ENCODE results near the gene CST3.

The CST3 gene

DNA sequence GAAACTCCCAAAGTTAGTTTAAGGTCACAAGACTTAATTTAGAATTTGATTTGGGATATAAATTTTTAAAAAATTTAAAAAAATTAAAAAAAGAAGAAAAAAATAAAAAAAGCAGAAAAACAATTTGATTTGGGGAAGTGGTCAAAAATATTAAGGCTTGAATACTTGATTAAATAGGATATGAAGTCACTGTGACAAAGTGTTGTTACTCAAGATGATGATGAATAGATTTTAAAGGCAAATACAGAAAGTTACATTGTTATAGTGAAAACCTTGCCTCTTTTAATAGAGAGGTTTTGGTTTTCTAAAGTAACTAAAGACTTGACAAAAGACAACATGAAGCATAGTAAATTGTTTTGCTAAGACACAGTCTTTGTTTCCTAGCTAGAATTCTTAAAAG, 39.3 kb downstream of the CST3 start:
- no peak for DNase-seq

DNA sequence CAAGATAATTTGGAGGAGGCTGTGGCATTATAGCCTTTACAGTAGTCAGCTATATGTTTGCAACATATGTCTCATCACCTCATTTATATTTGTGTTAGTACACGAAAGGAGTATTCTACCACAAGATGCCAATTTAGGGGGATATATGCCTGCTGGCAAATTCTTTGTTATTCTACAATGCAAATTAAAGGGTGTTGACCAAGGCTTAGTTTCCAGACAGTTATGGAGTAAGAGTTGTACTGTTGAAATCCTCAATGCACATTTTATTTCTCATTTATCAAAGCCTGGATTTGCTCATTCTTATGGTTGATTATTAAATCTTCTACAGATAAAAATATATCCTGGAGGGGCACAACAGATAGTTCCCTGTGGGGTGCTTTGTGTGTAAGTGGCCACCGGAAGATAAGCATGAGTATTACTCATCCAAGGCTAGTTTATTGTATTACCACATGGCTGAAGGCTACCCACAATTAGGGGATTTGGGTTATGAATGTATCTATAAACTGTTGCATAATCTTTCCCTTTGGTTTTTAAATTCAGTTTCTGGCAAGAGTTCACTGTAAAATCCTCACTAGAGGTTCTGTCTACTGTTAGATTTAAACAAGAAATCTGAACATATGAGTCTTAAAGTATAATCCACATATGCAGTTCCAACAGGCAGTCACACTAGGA, 41.0 kb downstream of the CST3 start:
- DNase-seq: no peak

DNA sequence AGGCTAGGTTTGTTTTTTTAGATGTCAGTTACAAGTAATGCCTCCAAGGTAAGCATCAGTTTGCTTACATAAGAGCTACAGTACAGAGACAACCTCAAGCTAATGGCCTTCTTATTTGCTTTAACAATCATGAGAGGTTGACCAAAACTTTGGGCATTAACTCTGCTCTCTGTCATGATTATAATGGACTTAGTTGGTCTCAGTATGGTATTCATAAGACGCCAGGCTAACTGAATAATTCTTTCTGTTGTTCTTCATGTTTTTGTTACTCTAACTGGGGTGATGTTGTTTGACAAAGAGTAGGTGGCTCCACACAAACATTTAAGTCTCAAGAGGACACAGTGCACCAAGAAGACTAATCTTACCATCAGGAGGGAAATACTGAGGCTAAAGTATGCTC, 41.8 kb downstream of the CST3 start:
- no peak for DNase-seq

DNA sequence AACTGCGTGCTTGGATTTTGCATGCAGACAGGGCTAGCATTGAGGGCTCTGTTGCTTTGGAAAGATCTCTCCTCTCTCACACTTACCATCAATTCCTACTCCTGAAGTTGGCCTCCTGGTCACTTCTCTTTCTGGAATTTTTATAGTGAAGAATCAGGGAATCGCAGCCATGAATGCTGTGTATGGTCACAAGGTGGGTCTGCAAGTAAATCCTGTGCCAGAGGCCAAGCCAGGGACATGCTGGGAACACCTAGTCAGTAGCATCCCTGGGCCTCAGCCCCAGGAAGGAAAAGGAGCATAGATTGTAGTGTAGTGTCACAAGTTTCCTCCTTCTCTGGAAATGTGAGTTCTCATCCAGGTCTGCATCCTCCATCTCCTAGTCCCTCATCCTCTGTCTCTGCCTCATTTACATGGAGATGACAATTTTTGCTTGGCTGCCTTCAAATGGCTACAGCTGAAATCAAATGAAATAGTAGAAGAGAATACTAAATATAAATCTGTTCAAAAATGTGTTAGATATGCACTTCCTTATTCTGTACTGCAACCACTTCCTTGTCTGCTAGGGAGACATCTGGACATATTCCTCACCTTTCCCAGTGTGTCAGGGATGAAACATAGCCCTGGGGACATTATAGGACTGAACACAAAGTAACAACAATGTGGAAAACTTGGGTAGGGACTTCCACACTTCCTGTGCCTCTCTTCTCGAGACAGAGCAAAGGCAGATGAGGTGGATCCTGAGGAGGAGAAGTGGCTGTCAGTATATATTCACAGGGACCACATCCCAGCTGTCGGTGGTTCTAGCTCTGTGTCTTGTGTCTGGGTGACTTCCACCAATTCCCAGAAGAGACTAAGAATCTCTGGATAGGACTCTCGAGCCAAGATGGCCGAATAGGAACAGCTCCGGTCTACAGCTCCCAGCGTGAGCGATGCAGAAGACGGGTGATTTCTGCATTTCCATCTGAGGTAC, 49.0 kb downstream of the CST3 start:
- no peak for DNase-seq

DNA sequence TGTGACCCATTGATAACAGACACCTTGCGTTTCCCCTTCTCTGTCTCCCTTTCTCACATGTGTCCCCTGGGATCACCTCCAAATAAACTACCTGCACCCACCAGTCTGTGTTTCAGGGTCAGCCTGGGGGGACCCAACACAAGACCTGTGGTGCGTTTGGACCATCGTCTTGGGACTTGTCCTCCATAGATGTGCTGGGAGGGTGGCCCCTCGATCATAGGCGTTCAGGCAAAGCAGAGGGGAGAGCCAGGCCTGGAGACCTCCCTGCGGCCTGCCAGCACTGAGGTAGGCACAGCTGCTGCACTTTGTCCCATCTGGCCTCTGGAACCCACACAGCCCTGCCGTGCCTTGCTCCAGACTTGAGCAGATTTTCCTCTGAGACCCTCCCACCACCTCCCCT, 50.1 kb downstream of the CST3 start:
- DNase-seq: no peak

DNA sequence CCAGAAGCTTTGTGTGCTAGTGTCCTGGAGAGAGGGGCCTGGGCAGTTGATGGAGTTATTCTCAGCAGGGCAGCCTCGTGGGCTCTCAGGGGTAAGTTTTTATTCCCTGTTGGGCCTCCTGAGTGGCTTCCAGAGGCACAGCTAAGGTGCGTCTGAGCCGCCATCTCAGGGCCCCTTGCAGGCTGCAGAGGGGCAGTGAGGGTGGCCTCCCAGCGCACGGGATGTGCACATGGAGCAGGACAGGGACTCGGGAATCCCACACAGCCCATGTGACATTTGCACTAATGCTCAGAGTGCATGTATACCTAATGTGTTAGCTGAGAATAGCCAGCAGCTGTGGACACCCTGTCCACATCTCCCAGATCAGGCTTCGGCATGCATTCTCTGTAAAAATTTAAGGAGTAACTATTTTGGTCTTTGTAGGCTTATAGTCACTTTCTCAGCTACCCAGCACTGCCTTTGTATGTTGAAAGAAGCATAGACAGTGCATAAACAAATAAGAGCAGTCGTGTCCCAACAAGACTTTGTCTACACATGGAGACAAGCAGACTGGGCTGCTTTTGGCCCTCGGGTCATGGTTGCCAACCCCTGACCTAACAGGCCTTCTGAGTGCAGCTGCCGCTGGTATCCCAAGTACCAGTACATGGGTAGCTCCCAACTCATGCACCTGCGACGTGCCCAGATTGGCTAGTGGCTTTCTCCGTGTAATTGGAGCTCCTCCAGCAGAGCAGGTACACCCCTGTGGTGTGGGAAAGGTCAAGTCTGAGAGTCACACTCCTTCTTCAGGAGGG, 50.8 kb downstream of the CST3 start:
- DNase-seq: no peak

DNA sequence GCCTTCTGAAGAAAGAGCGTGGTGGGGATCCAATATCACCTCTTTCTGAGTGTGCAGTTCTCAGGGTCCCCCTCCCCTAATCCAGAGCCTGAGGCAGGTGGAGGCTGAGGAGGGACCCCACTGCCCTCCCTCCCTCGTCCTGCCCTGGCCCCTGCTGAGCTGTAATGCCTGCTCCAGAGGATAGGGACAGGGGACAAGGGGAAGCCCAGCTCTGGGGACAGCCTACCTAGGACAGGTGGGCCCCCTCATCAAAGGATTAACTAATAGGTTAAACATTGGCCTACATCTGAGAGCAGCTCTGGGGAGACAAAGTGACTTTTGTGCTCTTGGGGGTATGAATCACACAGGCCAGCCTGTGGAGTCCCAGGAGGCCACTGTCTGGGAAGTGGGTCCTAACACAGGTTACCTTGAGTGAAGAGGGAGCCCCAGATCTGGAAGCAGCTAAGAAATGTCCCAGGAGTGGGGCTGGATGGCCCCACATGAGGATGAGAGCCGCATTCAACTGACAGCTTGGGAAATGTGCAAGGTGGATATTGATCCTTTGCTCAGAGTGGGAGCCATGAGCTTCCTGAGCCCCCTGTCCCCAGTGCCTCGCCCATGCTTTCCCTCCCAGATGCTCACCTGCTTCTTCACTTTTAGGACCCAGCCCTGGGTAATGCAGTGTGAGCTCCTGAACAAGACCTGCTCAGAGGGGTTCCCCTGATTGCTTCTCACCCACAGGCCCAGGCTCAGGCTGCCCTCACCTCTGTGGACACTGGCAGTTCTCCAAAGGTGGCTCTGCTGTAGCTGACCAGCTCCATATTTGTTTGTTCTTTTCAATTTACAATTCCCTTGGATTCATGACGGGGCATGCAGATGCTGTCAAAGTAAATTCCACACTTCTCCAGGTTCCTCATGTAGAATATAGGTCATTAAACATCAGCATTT, 51.7 kb downstream of the CST3 start:
- DNase-seq: no peak

DNA sequence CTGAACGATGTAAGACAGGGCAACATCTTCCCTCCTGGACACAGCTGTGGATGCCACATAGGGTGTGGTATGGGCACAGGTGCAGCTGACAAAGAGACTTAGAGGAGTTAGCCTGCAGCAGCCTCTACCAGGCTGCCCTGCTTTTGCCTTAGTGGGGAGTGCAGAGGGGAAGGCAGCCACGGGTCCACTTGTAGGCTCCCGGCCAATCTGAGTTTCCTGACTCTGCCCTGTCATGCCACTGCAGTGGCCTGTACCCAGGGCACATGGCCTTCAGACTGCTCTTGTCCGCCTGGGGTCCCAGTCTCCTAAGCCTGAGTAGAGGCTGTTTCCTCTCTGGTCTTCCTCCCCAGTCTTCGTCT, 52.3 kb downstream of the CST3 start:
- DNase-seq: no peak

DNA sequence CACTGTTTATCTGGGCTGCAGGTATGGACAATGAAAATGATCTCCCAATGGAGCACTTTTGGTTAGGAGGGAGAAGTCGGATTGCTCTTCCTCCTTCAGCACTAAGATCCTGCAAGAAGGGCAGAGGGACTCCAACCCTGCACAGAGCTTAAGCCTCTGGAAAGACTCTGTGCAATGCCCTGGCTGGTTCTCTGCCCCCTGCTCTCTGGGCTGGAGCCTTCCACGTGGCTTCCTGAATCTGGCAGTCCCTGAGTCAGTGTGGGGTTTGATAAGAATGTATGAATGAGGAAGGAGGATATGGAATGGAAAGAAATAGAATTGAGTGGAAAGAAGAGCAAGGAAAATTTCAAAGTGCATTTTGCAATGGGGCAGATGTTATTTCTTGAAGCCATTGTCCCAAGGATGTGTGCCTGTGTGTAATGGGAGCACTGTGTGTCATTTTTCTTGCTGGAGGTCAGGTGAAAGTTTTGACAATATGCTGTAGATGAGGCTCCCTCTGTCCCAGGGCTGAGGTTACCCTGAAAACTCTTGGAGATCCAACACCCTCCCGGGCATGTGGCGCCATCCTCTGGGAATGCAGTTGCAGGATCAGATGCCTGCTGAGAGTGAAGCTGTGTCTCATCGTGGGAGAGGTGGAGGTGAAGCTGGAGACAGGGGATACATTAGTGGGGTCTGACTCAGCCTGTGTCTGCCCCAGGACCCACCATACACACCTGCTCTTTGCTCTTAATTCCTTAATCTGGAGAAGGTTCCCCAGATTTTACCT, 53.1 kb downstream of the CST3 start:
- DNase-seq: no peak
